ENCODE results near the gene LDB1. TPM values are rescaled to one million over a fixed set of nuclear protein-coding genes. Genes with fewer than 3 reads are reported as not detected.

Gene LDB1
- total and polyA plus RNA-seq, 2 of the 13 experiments (the other 11 are each of a cell fraction or from before 2014, with no cell fraction given) = 17.2 to 45.5 TPM

- TF ChIP-seq ZNF687 (CRISPR knock-in tag; IDR thresholded peaks at IDR 0.05) (peak; percentile 20; the same call in 1 of the 2 replicates), SUZ12 (IDR thresholded peaks at IDR 0.05; ENCODE audit: low read depth, low read length) (no peak), RFX3 (CRISPR knock-in tag; IDR thresholded peaks at IDR 0.05) (peak; percentile 55; the same call in 1 of the 2 replicates), PRDM4 (CRISPR knock-in tag; IDR thresholded peaks at IDR 0.05; ENCODE audit: borderline replicate concordance) (no peak), LCORL (IDR thresholded peaks at IDR 0.05) (no peak), LCORL (CRISPR knock-in tag; IDR thresholded peaks at IDR 0.05) (0 out of 2 replicates have a peak, but pooled peaks have one; percentile 22), RNF219 (CRISPR knock-in tag; IDR thresholded peaks at IDR 0.05) (no peak)
These were observed 6.0 kb downstream of the LDB1 start (continued) for GRCh38 chr10:102113956-102114857.
